ENCODE data around the gene KBTBD3. TPM values are rescaled to one million over a fixed set of nuclear protein-coding genes. Genes with fewer than 3 reads are reported as not detected.
A peak's percentile ranks its signal among the peaks of the same experiment; 100 is the strongest.

Gene KBTBD3
- total RNA-seq, 4 donors from 2014 or later, result 0.92 to 6.2 (median 1.9) TPM

DNA sequence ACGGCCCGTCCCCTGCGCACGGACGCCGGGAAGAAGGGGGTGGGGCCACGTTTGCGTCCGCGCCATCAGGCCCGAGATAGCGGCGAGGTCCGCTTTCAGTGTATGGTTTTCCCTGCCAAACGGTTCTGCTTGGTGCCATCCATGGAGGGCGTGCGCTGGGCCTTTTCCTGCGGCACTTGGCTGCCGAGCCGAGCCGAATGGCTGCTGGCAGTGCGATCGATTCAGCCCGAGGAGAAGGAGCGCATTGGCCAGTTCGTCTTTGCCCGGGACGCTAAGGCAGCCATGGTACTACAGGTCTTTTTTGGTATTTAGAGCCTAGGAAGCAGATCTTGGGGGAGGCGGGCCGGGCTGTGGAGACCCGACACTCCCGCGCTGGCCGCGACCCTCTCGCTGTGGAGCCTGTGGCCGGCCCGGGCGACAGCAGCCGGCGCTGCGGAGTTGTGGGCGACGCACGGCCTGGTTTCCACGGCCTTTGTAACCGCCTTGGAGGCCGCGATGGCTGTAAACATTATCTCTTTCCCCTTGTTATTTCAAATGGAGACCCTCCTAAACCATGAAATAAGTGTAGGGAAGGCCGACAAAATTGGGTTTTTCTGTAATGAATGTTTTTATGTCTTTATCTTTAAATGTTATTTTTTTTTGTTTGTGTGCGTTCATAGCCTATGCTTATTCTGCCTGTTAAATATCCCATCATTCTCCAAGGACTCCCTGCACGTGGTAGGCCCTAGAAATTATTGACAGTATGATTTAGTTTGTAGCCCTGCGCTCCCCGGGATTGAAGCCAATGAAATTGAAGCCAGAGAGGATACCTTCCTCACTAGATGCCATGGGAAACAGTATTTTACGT is 685 bp upstream of the KBTBD3 start, which contains the start of gene AASDHPPT:
Gene AASDHPPT (plus strand): TSS at position 54 of the 847 bp plus-strand sequence. CDS start 49 bp downstream, at position 103.
- intact Hi-C loops (cut with DNase I; ENCODE audit: low total_unique reads), result loop anchor here (1.0 kb wide), 1 partner anchor 56 kb away; the partner anchor contains the start of gene MSANTD4
- Histone ChIP-seq H3K9me3 (no peaks in the 10 kb centered on the region), H3K27me3 (no peaks in the 10 kb centered on the region), H3K27ac (peak within 1 kb of the TSS; percentile 95 to 97 (median 96)), H3K36me3 (peaks cover 0 to 30% of the 10 kb centered on the region in 2 donors), H3K4me3 (peak within 1 kb of the TSS; percentile 87 to 95 (median 89)), H3K4me1 (peaks cover 42 to 47% of the 10 kb centered on the region in 2 donors)
- TF ChIP-seq, protein P1, sequence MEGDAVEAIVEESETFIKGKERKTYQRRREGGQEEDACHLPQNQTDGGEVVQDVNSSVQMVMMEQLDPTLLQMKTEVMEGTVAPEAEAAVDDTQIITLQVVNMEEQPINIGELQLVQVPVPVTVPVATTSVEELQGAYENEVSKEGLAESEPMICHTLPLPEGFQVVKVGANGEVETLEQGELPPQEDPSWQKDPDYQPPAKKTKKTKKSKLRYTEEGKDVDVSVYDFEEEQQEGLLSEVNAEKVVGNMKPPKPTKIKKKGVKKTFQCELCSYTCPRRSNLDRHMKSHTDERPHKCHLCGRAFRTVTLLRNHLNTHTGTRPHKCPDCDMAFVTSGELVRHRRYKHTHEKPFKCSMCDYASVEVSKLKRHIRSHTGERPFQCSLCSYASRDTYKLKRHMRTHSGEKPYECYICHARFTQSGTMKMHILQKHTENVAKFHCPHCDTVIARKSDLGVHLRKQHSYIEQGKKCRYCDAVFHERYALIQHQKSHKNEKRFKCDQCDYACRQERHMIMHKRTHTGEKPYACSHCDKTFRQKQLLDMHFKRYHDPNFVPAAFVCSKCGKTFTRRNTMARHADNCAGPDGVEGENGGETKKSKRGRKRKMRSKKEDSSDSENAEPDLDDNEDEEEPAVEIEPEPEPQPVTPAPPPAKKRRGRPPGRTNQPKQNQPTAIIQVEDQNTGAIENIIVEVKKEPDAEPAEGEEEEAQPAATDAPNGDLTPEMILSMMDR (IDR thresholded peaks at IDR 0.05 in 4 of 5, conservative IDR thresholded peaks at IDR 0.05 in 1 of 5), result no peak
- TF ChIP-seq POLR2A (IDR thresholded peaks at IDR 0.05), result peak in 1 of 2 donors; percentile 46
- DNase-seq (peak in 1 of 2 donors; percentile 15), ATAC-seq (peak; percentile 28 to 43)
- in situ Hi-C loops (cut with MboI; ENCODE audit: low sequenced_read_pairs in 4 of 4), result loop anchor here in 3 of 4 donors (5.0 to 10.0 kb wide), 2 partner anchors 53 to 56 kb away; partner anchors contain the start of gene MSANTD4 (in 3 of the 3)

- TF ChIP-seq, protein P1 (IDR thresholded peaks at IDR 0.05 in 4 of 5, conservative IDR thresholded peaks at IDR 0.05 in 1 of 5), result no peak
- no peak for TF ChIP-seq POLR2A (IDR thresholded peaks at IDR 0.05)
- Histone ChIP-seq H3K4me1 (peaks cover 30 to 38% of the 10 kb centered on the region in 2 donors), H3K27me3 (no peaks in the 10 kb centered on the region), H3K9me3 (no peaks in the 10 kb centered on the region), H3K36me3 (peaks cover 0 to 19% of the 10 kb centered on the region in 2 donors), H3K27ac (peak overlapping the region; percentile 95 to 97 (median 96)), H3K4me3 (peak overlapping the region; percentile 76 to 95 (median 88))
- no peak for DNase-seq
- intact Hi-C loops (cut with DNase I; ENCODE audit: low total_unique reads) (no loop called here), in situ Hi-C loops (cut with MboI; ENCODE audit: low sequenced_read_pairs in 4 of 4) (loop anchor here in 3 of 4 donors (5.0 to 10.0 kb wide), 2 partner anchors 52 to 54 kb away; partner anchors contain the start of gene MSANTD4 (in 3 of the 3))
- peak; percentile 0 to 4 for ATAC-seq
Measured at GRCh38 chr11:106076171-106076918, 802 bp downstream of the KBTBD3 start.

- ATAC-seq (no peak), DNase-seq (no peak)
- H3K36me3 ChIP-seq, result no peaks in the 10 kb centered on the region
- in situ Hi-C loops (cut with MboI; ENCODE audit: low sequenced_read_pairs in 4 of 4) (loop anchor here in 1 of 4 donors (10.0 kb wide), 1 partner anchor 48 kb away; the partner anchor contains the start of gene MSANTD4), intact Hi-C loops (cut with DNase I; ENCODE audit: low total_unique reads) (no loop called here)
- H3K9me3 ChIP-seq, result no peaks in the 10 kb centered on the region
- TF ChIP-seq, protein P1 (IDR thresholded peaks at IDR 0.05 in 4 of 5, conservative IDR thresholded peaks at IDR 0.05 in 1 of 5), result no peak
- TF ChIP-seq POLR2A (IDR thresholded peaks at IDR 0.05), result no peak
- H3K27ac ChIP-seq, result no peak overlapping the region
- H3K4me3 ChIP-seq, result no peak overlapping the region
- no peaks in the 10 kb centered on the region for H3K27me3 ChIP-seq
- peaks cover 0 to 4% of the 10 kb centered on the region in 2 donors for H3K4me1 ChIP-seq
Measured at GRCh38 chr11:106072804-106073203, 4.3 kb downstream of the KBTBD3 start.

- ATAC-seq (peak in 1 of 2 donors; percentile 49), DNase-seq (no peak)
- Histone ChIP-seq H3K36me3 (no peaks in the 10 kb centered on the region), H3K27ac (no peak overlapping the region), H3K4me1 (no peaks in the 10 kb centered on the region), H3K4me3 (no peak overlapping the region), H3K9me3 (no peaks in the 10 kb centered on the region), H3K27me3 (no peaks in the 10 kb centered on the region)
- in situ Hi-C loops (cut with MboI; ENCODE audit: low sequenced_read_pairs in 4 of 4) (loop anchor here in 1 of 4 donors (10.0 kb wide), 1 partner anchor 46 kb away; the partner anchor contains the start of gene MSANTD4), intact Hi-C loops (cut with DNase I; ENCODE audit: low total_unique reads) (no loop called here)
- TF ChIP-seq POLR2A (IDR thresholded peaks at IDR 0.05), result no peak
- TF ChIP-seq, protein P1 (IDR thresholded peaks at IDR 0.05 in 4 of 5, conservative IDR thresholded peaks at IDR 0.05 in 1 of 5), result no peak
Measured at GRCh38 chr11:106070606-106071005, 6.5 kb downstream of the KBTBD3 start.

Data from gastrocnemius medialis (tissue), 4 donors.